ENCODE results near the gene EFS. TPM values are rescaled to one million over a fixed set of nuclear protein-coding genes. Genes with fewer than 3 reads are reported as not detected.

Gene EFS
- total and polyA plus RNA-seq, 2 donors from 2014 or later = 5.5 to 5.6 TPM

DNA sequence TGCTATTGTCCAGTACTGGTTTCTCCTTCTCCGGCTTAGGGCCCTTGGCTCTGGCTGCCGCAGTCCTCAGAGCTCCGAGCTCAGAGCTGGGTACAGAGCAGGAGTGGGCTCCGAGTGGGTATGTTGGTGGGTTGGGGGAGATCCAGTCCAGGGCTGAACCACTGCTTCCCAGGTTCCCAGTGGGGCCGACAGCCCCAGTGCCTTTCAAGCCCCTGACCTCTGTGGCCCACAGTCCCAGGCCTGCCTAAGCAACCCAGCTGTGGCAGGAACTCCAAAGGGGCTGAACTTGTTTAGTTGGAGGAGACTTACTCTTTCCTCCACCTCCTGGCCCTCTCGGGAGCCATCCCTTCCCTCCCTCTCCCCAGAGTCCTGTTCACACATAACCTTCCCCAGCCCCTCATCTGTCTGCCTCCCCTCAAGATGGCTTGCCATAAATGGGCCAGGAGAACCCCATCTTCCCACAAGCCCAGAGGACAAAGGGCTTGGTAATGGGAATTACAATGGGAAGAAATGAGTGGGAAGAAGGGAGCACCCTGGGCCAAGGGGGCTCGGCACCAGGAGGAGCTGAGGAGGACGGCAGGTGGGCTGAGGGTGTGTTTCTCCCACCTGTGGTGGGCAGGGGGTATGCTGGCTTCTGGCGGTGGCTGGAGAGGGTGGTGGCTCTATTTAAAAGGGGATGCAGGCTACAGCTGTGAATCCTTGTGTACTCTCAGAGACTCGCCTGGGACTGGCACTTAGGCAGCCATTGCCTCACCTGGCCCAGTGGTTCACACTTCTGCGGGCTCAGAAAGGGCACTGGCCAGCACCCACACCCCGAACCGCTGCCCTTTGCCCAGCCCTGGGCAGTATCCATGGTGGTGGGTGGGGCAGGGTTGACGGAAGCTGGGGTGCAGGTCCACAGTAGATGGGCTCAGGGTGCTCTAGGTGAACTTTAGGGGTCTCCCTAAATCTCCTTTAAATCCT lies 46.9 kb upstream of the EFS start:
- FAIRE-seq = no peak
- DNase-seq = no peak
- Histone ChIP-seq H3K36me3 (ENCODE audit: control insufficient read depth in 2 of 3, insufficient read depth in 3 of 3, low read length in 3 of 3) (no peaks in the 10 kb centered on the region), H3K27ac (ENCODE audit: low read depth in 2 of 2, low read length in 2 of 2) (no peak overlapping the region), H3K9ac (ENCODE audit: low read length in 3 of 3) (no peak overlapping the region), H3K4me1 (ENCODE audit: control insufficient read depth in 2 of 3, insufficient read depth in 2 of 3, low read depth in 1 of 3, low read length in 3 of 3) (no peaks in the 10 kb centered on the region), H3K4me3 (ENCODE audit: low read length in 3 of 3) (no peak overlapping the region), H3K27me3 (ENCODE audit: control insufficient read depth, insufficient read depth, low read length) (no peaks in the 10 kb centered on the region), H3K9me3 (ENCODE audit: control insufficient read depth in 2 of 3, insufficient read depth in 1 of 3, low read length in 3 of 3) (no peaks in the 10 kb centered on the region)
- TF ChIP-seq, protein P1, sequence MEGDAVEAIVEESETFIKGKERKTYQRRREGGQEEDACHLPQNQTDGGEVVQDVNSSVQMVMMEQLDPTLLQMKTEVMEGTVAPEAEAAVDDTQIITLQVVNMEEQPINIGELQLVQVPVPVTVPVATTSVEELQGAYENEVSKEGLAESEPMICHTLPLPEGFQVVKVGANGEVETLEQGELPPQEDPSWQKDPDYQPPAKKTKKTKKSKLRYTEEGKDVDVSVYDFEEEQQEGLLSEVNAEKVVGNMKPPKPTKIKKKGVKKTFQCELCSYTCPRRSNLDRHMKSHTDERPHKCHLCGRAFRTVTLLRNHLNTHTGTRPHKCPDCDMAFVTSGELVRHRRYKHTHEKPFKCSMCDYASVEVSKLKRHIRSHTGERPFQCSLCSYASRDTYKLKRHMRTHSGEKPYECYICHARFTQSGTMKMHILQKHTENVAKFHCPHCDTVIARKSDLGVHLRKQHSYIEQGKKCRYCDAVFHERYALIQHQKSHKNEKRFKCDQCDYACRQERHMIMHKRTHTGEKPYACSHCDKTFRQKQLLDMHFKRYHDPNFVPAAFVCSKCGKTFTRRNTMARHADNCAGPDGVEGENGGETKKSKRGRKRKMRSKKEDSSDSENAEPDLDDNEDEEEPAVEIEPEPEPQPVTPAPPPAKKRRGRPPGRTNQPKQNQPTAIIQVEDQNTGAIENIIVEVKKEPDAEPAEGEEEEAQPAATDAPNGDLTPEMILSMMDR (IDR thresholded peaks at IDR 0.05; ENCODE audit: borderline replicate concordance, extremely low read depth, insufficient read depth) = no peak
- intact Hi-C loops (cut with DNase I) = no loop called here

DNA sequence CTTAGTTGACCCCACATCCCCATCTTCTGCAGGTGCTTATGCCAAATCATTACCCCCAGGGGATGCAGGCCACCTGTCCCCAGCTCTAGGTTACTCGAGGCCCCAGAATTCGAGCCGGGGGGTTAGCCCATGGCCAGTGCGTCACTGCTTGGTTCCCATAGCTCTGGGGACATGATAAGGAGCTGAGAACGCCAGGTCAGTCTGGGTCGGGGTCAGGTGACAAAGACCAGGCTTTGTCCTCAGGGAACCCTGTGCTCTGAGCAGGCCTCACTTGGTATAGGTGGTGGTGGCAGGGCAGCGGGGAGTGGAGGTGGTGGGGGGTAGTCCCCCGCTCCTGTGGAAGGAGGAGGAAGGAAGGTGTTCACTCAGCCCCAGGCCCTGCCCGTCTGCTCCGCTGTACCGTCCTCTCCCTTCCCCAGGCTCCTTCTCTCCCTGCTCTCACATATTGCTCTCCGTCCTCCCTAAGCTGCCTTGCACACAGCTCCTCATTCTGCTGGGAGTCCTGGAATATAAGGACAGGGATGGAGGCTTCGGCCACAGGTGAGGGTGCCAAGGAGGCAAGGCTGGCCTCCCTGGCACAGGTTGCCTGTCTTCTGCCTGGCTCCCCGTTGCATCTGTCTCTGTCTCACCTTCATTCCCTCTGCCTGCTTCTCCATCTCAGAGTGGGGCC lies 45.1 kb upstream of the EFS start:
- H3K9me3 ChIP-seq (ENCODE audit: control insufficient read depth in 2 of 3, insufficient read depth in 1 of 3, low read length in 3 of 3) = no peaks in the 10 kb centered on the region
- no peak overlapping the region for H3K4me3 ChIP-seq (ENCODE audit: low read length in 3 of 3)
- FAIRE-seq (no peak), DNase-seq (no peak)
- intact Hi-C loops (cut with DNase I) = no loop called here
- H3K27me3 ChIP-seq (ENCODE audit: control insufficient read depth, insufficient read depth, low read length) = no peaks in the 10 kb centered on the region
- no peaks in the 10 kb centered on the region for H3K36me3 ChIP-seq (ENCODE audit: control insufficient read depth in 2 of 3, insufficient read depth in 3 of 3, low read length in 3 of 3)
- H3K9ac ChIP-seq (ENCODE audit: low read length in 3 of 3) = no peak overlapping the region
- H3K27ac ChIP-seq (ENCODE audit: low read depth in 2 of 2, low read length in 2 of 2) = no peak overlapping the region
- H3K4me1 ChIP-seq (ENCODE audit: control insufficient read depth in 2 of 3, insufficient read depth in 2 of 3, low read depth in 1 of 3, low read length in 3 of 3) = no peaks in the 10 kb centered on the region
- TF ChIP-seq, protein P1 (IDR thresholded peaks at IDR 0.05; ENCODE audit: borderline replicate concordance, extremely low read depth, insufficient read depth) = no peak

DNA sequence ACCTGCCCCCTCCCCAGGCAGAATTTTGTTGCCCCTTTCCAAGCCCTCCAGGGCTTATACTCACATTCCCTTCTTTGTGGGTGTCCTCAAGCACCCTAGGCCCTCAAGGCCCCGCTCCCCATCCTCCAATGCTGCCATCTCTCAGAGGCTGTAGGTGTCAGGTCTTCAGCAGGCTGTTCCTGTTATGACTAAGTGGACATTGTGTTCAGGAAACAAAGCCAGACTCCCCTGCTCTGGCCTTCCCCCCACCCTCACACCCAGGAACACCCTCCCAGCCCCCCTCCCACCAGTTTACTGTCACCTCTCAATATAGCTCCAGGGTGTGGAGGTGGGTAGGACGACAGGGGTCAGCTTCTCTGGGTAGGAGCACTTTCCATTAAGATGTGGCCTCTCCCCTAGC lies 44.5 kb upstream of the EFS start:
- no peaks in the 10 kb centered on the region for H3K27me3 ChIP-seq (ENCODE audit: control insufficient read depth, insufficient read depth, low read length)
- no peak overlapping the region for H3K4me3 ChIP-seq (ENCODE audit: low read length in 3 of 3)
- H3K9me3 ChIP-seq (ENCODE audit: control insufficient read depth in 2 of 3, insufficient read depth in 1 of 3, low read length in 3 of 3) = no peaks in the 10 kb centered on the region
- no peak overlapping the region for H3K27ac ChIP-seq (ENCODE audit: low read depth in 2 of 2, low read length in 2 of 2)
- FAIRE-seq (no peak), DNase-seq (no peak)
- H3K36me3 ChIP-seq (ENCODE audit: control insufficient read depth in 2 of 3, insufficient read depth in 3 of 3, low read length in 3 of 3) = no peaks in the 10 kb centered on the region
- H3K9ac ChIP-seq (ENCODE audit: low read length in 3 of 3) = no peak overlapping the region
- intact Hi-C loops (cut with DNase I) = no loop called here
- H3K4me1 ChIP-seq (ENCODE audit: control insufficient read depth in 2 of 3, insufficient read depth in 2 of 3, low read depth in 1 of 3, low read length in 3 of 3) = no peaks in the 10 kb centered on the region
- TF ChIP-seq, protein P1 (IDR thresholded peaks at IDR 0.05; ENCODE audit: borderline replicate concordance, extremely low read depth, insufficient read depth) = no peak

All from kidney (tissue), 14 donors.